Fibroblast of villous mesenchyme (primary cell): ENCODE measurements around the gene KCNK6. TPM values are rescaled to one million over a fixed set of nuclear protein-coding genes. Genes with fewer than 3 reads are reported as not detected.

Source experiments
- DNase-seq: peaks from one replicate; pipeline ENCODE4 v3.0.0-alpha.2; 2010; ENCODE audit warnings: low read depth
- H3K4me3 ChIP-seq: 2 replicates; pipeline ENCODE4 v1.5.1; 2011; ENCODE audit warnings: low read depth, mild to moderate bottlenecking, low read length
- total RNA-seq: library from RNA; depleted of rRNA; stranded (reverse); fragments of >200 nt; gene quantifications from 2 replicates; pipeline ENCODE4 v1.2.3, GENCODE V29; 2012
- TF ChIP-seq, protein P1 (sequence below): IDR thresholded peaks from 2 replicates; pipeline ENCODE4 v1.5.1; 2012; ENCODE audit warnings: low read depth, mild to moderate bottlenecking, low read length; ENCODE audit not compliant: insufficient read depth

KCNK6 gene
- total RNA-seq, 1 donor = 8.6 TPM

DNA sequence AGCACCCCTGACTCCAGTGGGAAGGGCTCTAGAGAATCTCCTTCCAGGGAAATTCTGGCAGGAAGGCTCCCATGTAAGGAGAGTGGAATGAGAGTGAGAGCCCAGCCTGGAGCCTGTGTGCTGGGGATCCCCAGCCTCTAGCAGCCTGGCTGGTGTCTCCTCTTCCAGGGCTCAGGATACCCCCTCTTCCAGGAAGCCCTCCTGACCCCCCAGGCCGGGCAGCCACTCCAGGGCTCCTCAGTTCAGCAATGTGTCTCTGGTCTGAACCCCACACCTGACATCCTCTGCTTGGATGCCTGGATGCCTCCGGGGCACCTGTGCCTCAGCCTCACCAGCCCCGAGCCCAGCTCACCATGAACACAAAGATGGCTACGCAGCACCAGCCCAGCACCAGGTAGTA lies 12.6 kb upstream of the KCNK6 start:
- TF ChIP-seq, protein P1, sequence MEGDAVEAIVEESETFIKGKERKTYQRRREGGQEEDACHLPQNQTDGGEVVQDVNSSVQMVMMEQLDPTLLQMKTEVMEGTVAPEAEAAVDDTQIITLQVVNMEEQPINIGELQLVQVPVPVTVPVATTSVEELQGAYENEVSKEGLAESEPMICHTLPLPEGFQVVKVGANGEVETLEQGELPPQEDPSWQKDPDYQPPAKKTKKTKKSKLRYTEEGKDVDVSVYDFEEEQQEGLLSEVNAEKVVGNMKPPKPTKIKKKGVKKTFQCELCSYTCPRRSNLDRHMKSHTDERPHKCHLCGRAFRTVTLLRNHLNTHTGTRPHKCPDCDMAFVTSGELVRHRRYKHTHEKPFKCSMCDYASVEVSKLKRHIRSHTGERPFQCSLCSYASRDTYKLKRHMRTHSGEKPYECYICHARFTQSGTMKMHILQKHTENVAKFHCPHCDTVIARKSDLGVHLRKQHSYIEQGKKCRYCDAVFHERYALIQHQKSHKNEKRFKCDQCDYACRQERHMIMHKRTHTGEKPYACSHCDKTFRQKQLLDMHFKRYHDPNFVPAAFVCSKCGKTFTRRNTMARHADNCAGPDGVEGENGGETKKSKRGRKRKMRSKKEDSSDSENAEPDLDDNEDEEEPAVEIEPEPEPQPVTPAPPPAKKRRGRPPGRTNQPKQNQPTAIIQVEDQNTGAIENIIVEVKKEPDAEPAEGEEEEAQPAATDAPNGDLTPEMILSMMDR = no peak
- no peak overlapping the region for H3K4me3 ChIP-seq
- DNase-seq = no peak

DNA sequence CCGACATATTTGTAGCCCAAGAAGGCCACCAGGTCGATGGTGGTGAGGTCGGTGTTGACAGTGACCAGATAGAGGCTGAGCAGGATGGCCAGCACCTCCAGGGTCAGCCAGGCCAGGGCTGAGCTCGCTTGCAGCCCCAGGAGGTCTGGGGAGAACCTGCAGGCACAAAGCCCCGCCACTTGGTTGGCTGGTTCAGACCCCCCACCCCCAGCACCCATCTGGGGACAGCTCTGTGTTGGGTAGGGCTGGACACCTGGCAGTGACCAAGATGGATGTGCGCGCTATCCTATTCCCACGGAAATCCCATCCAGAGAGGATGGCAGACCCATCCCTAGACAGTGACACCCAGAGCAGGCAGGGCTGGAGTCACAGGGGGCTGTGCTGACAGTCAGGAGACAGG lies 12.0 kb upstream of the KCNK6 start:
- no peak for DNase-seq
- TF ChIP-seq, protein P1 = no peak
- H3K4me3 ChIP-seq = no peak overlapping the region

DNA sequence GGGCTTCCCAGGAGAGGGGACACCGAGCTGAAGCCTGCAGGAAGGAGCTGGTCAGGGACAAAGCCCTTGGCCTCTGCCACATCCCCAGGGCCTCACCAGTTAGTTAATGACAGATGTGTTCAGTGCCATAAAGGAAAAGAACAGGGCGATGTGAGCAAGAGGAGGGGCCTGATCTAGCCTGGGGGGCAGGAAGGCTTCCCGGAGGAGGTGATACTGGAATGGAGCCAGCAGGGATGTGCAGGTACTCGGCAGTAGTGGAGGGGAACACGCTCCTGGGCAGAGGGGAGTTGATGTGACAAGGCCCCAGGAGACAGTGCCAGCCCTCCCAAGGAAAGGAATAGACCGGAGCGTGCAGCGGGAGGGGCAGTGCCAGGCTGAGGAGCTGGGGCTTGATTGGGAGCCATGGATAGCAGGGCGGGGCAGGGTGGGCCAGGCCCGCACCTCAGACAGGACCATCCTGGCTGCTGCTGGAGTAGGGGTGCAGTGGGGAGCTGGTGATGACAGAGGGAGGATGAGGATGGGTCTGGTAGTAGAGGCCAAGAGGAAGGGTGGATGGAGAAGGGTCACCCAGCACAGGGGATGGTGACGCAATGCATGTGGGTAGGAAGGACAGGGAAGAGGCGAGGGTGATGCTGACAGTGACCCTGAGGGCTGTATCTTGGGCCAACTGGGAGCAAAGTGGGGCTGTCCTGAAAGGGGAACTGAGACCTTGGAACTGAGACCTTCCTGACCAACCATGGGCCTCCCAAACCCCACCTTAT lies 11.5 kb upstream of the KCNK6 start:
- DNase-seq = no peak
- TF ChIP-seq, protein P1 = no peak
- H3K4me3 ChIP-seq = no peak overlapping the region

DNA sequence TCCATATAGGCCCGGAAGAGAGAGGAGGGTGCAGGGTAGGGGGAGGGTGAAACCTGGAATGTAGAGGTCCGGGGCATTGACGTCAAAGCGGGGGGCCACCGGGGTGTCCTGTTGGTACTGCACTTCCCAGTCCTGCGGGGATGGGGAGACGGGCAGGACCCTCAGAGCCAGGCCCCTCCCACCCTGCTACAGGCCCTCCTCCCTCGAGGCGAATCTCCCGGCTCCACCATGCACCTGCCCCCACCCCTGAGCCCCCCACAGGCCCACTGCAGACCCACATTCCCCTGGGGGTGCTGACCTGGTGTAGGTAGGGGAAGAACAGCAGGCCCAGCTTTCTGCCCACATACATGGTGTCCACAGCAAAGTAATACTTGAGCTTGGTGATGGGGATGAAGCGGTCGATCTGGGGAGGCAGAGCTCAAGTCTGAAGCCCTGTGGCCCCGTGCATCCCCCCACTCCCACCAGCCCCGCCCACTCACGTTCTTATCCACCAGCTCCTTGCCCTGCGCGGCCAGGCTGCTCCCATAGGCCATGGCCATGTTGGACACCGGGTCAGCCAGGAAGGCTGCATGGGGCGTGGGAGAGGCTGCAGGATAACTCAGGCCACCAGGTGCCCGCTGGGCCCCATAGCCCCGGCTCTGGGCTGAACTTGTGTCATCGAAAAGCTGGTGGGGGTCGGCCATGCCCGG lies 10.6 kb upstream of the KCNK6 start:
- no peak overlapping the region for H3K4me3 ChIP-seq
- DNase-seq = no peak
- TF ChIP-seq, protein P1 = no peak

DNA sequence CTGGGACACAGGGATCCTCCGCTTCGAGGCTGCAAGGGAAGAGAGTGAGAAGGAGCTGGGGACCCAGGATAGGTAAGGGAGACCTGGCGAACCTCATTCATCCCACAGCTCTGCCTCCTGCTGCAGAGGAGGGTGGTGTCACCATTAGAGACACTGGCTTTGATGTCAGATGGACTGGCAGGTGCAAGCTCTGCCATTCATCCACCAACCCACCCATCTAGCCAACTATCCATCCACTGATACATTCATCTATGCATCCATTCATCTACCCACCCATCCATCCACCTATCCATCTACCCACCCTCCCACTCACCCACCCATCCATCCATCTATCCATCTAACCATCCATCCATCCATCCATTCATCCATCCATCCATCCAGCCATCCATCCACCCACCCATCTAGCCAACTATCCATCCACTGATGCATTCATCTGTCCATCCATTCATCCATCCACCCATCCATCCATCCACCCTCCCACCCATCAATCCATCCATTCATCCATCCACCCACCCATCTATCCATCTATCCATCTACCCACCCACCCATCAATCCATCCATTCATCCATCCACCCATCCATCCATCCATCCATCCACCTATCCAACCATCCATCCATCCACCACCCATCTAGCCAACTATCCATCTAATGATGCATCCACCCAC lies 9.9 kb upstream of the KCNK6 start:
- no peak overlapping the region for H3K4me3 ChIP-seq
- TF ChIP-seq, protein P1 = no peak
- no peak for DNase-seq

DNA sequence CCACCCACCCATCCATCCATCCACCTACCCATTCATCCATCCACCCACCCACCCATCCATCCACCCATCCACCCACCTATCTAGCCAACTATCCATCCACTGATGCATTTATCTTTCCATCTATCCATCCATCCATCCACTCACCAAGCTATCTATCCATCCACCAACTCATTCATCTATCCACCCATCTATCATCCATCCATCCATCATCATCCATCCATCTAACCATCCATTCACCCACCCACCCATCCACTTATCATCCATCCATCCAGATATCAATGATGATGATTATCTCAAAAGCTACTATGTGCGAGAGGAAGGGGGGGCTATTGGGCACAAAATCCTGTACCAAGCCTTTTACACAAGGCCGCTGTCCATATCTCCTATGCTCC lies 9.4 kb upstream of the KCNK6 start:
- DNase-seq = no peak
- no peak overlapping the region for H3K4me3 ChIP-seq
- TF ChIP-seq, protein P1 = no peak
